Effector memory CD4-positive, alpha-beta T cell (primary cell): Measurements from ENCODE around the gene CPZ.

Experiments used
- DNase-seq, 3 donors: peaks; one replicate each; pipeline ENCODE4 v3.0.0-alpha.2; 2020
- H3K27ac ChIP-seq: 2 replicates; pipeline ENCODE4 v1.7.0; 2013; ENCODE audit warnings: mild to moderate bottlenecking, low read length, moderate library complexity; ENCODE audit not compliant: insufficient read depth, poor library complexity, severe bottlenecking
- H3K27me3 ChIP-seq: replicated peaks from 2 replicates; pipeline ENCODE4 v1.7.0; 2013; ENCODE audit warnings: mild to moderate bottlenecking, low read length; ENCODE audit not compliant: insufficient read depth, control insufficient read depth, poor library complexity, severe bottlenecking
- H3K36me3 ChIP-seq: 2 replicates; pipeline ENCODE4 v1.7.0; 2013; ENCODE audit warnings: mild to moderate bottlenecking, low read length, moderate library complexity; ENCODE audit not compliant: control insufficient read depth, insufficient read depth
- H3K4me1 ChIP-seq: 2 replicates; pipeline ENCODE4 v1.7.0; 2013; ENCODE audit warnings: low read length, mild to moderate bottlenecking; ENCODE audit not compliant: control insufficient read depth, insufficient read depth, poor library complexity, severe bottlenecking
- H3K4me3 ChIP-seq: 2 replicates; pipeline ENCODE4 v1.7.0; 2013; ENCODE audit warnings: low read length, low read depth, mild to moderate bottlenecking; ENCODE audit not compliant: insufficient read depth, poor library complexity, severe bottlenecking
- H3K9me3 ChIP-seq: 2 replicates; pipeline ENCODE4 v1.7.0; 2013; ENCODE audit warnings: mild to moderate bottlenecking, low read length, moderate library complexity; ENCODE audit not compliant: control insufficient read depth

The CPZ gene

DNA sequence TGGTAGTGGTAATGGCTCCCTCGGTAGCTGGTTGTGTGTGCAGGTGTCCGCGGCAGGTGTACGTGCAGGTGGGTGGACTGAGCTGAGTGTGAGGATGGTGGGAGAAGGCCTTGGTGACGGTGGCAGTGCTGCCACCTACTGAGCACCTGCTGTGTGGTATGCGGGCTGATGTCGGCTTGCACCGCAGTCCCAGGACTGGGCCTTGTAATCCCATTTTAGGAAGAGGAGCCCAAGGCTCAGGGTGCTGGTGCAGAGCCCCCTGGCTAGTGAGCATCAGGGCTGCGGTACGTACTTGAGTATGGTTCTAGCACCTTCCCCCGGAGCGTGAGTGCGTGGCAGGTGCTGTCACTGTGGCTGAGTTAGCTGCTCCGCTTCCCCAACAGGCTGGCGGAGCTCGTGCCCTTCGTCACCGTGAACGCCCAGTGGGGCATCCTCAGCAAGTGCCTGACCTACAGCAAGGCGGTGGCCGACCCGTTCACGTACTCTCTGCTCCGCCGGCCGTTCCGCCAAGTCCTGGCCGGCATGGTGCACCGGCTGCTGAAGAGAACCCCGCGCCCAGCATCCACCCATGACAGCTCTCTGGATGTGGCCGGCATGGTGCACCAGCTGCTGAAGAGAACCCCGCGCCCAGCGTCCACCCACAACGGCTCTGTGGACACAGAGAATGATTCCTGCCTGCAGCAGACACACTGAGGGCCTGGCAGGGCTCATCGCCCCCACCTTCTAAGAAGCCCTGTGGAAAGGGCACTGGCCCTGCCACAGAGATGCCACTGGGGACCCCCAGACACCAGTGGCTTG is 5.7 kb upstream of the CPZ start:
- Histone ChIP-seq H3K4me3 (no peak overlapping the region), H3K9me3 (no peaks in the 10 kb centered on the region), H3K27ac (no peak overlapping the region), H3K27me3 (no peaks in the 10 kb centered on the region), H3K36me3 (no peaks in the 10 kb centered on the region), H3K4me1 (no peaks in the 10 kb centered on the region)
- DNase-seq: no peak

DNA sequence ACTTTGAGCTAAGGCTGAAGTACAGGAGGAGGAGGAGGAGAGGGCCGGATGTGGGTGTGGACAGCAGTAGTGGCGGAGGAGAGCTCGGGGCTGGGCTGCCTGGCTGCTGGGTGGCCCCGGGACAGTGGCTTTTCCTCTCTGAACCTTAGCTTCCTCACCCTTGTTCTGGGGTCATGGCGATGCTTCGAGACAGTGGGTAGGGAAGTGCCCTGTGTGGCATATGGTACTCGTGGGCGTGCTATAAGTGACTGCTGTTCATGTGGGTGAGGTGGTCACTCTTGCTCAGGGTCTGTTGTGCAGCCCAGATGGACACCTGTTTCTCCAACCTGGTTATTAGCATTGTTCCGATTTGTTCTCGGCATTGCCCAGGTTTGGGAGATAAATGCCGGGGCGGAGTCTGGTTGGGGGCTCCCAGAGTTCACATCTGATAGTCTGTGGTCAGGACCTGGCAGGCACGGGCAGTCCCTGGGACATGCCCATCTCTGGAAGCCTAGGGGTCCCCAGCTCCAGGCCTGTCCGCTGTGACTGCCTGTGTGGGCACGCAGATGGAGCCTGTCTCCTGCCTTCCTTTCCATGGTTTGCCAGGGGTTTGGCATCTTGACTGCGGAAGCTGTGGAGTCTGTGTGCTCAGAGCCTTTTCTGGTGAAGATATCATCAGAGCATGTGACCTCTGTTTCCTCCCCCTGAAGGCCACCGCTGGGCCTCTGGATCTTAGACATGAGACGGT is 4.9 kb upstream of the CPZ start:
- Histone ChIP-seq H3K27me3 (peaks cover 4% of the 10 kb centered on the region), H3K36me3 (no peaks in the 10 kb centered on the region), H3K4me3 (no peak overlapping the region), H3K9me3 (no peaks in the 10 kb centered on the region), H3K4me1 (no peaks in the 10 kb centered on the region), H3K27ac (no peak overlapping the region)
- DNase-seq: no peak

- Histone ChIP-seq H3K27ac (no peak overlapping the region), H3K36me3 (no peaks in the 10 kb centered on the region), H3K4me1 (no peaks in the 10 kb centered on the region), H3K27me3 (peaks cover 4% of the 10 kb centered on the region), H3K9me3 (no peaks in the 10 kb centered on the region), H3K4me3 (no peak overlapping the region)
- no peak for DNase-seq
Observed at GRCh38 chr4:8588196-8588470, 4.4 kb upstream of the CPZ start.

DNA sequence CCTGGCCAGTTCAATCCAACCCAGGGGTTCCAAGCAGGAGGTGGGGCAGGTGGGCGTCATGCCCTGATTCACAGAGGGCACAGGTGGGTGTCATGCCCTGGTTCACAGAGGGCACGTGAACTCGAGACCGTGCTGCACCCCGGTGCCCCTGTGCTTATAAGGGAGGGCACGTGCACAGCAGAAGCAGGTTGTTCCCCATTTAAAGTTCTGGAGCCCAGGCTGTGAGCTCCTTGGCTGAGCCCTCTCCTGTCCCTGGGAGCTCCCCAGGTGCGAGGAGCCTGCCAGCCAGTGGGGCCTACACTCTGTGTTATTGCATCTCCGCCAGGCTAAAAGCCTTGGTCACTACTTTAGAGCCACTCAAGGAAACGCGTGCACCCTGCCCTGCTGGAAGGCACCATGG is 3.2 kb upstream of the CPZ start:
- no peak overlapping the region for H3K27ac ChIP-seq
- no peaks in the 10 kb centered on the region for H3K4me1 ChIP-seq
- peaks cover 4% of the 10 kb centered on the region for H3K27me3 ChIP-seq
- H3K9me3 ChIP-seq: no peaks in the 10 kb centered on the region
- no peaks in the 10 kb centered on the region for H3K36me3 ChIP-seq
- no peak for DNase-seq
- no peak overlapping the region for H3K4me3 ChIP-seq

DNA sequence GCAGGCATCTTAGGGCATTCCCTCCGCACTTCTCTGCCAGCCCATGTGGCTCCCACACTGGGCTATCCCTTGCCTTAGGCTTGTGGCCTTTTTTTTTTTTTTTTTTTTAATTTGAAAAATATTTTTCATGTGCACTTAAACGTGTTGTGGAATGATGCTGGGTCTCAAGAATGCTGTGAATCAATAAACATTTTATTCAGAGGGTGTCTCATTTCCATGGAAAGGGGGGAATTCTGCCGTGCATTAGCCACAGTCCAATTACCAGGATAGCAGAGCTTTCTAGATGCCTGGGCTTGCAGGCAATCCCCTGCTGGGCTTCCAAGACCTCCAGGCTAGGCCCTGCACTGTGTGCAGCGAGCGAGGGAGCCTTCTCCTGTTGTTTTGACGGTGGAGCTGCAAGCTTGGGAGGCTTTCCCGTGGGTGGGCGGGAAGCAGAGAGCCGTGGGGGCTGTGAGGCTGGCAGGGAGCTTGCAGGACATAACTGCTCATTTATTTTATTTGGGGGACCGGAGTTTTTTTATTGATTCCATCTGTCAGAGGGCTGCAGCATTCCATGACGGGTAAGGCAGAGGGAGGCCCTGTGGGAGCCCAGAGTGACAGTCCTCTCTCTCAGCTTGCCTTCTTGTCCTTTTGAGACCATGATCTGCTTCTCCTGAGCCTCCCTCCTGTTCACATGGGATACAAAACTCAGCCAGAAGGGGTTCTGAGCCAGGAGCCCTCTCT is 2.6 kb upstream of the CPZ start:
- Histone ChIP-seq H3K27me3 (peaks cover 4% of the 10 kb centered on the region), H3K27ac (no peak overlapping the region)
- DNase-seq: no peak

DNA sequence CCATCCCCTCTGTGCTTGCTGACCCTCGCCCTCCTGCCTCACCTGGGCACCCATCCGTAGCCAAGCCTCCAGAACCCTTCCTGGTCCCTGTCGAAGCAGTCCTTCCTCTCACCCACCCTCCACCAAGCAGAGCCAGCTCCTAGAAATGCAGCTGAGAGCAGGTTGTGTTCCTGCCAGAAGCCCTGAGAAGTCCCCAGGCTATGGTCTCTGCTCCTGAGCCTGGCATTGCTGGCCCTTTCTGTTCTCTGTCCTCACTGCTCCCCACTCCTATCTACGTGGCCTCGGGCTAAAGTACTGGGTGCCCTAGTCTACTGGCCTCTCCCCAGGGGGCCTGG is 2.1 kb upstream of the CPZ start:
- Histone ChIP-seq H3K9me3 (no peaks in the 10 kb centered on the region), H3K27me3 (peaks cover 4% of the 10 kb centered on the region), H3K36me3 (no peaks in the 10 kb centered on the region), H3K27ac (no peak overlapping the region), H3K4me3 (no peak overlapping the region), H3K4me1 (no peaks in the 10 kb centered on the region)
- no peak for DNase-seq

More for the DNA sequence above, 2.6 kb upstream of the CPZ start:
- Histone ChIP-seq H3K4me1 (no peaks in the 10 kb centered on the region), H3K4me3 (no peak overlapping the region), H3K36me3 (no peaks in the 10 kb centered on the region), H3K9me3 (no peaks in the 10 kb centered on the region)

DNA sequence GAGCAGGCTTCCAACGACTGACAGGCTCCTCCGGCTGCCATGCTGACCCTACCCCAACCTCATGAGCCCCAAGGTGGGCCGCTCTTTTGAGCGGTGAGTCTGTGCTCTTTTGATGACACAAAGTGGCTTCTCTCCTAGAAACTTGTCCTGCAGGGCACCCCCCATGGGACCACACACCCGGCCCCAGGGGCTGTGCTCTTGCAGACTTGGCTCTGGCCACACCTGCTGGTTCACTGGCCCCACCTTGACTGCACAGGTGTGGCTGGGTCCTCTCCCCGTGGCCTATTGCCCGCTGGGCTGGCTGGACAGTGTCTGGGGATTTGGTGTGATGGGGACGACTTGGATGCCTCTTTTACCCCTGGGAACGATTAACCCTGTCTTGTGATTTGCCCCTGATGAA is 1.5 kb upstream of the CPZ start:
- Histone ChIP-seq H3K4me1 (no peaks in the 10 kb centered on the region), H3K9me3 (no peaks in the 10 kb centered on the region), H3K4me3 (no peak overlapping the region), H3K27me3 (peaks cover 4% of the 10 kb centered on the region), H3K27ac (no peak overlapping the region), H3K36me3 (no peaks in the 10 kb centered on the region)
- no peak for DNase-seq

GRCh38 chr4:8591626-8592365 is 769 bp upstream of the CPZ start:
- H3K27ac ChIP-seq: no peak overlapping the region
- H3K4me3 ChIP-seq: no peak overlapping the region
- H3K27me3 ChIP-seq: peaks cover 4% of the 10 kb centered on the region
- H3K36me3 ChIP-seq: no peaks in the 10 kb centered on the region
- DNase-seq: no peak
- no peaks in the 10 kb centered on the region for H3K4me1 ChIP-seq
- H3K9me3 ChIP-seq: no peaks in the 10 kb centered on the region

DNA sequence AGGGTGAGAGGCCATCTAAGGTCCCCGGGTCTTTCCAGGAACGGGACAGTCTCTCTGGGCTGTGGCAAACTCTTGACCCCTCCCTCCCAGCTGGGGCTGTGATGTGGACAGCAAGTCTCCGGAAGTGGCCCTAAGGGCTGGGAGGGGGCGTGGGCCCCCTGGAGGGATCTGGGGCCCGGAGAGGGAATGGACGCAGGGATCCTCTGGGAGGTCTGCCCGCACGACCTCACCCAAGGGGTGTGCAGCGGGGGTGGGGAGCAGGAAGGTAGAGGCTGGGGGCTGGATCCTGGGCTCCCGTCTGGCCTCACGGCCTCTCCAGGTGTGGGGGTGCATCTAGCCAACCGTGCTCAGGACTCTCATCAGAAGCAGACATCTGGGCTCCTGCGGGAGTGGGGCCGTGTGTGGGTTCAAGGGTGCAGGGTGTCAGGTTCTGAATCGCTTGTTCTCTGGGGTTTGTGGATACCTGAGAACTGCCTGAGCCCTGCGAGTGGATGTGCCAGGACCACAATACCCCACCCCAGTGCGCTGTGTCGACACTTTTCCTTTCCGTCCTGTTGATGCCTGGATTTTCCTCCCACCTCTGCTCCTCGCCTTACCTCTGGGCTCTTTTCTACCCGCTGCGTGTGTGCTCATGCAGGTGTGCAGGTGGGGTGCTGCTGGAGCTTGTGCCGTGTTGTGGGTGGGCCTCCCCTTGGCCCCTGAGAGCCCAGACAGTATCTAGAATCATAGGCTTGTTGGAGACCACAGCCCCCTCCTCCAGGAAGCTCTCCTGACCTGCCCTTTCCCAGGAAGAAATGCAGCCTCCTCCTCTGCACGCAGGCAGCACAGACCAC is 915 bp downstream of the CPZ start:
- Histone ChIP-seq H3K27ac (no peak overlapping the region), H3K36me3 (no peaks in the 10 kb centered on the region), H3K4me1 (no peaks in the 10 kb centered on the region), H3K27me3 (peaks cover 4% of the 10 kb centered on the region), H3K4me3 (no peak overlapping the region), H3K9me3 (no peaks in the 10 kb centered on the region)
- DNase-seq: no peak
